ENCODE measurements around the gene IQSEC1. TPM values are rescaled to one million over a fixed set of nuclear protein-coding genes. Genes with fewer than 3 reads are reported as not detected.

Gene IQSEC1
- total and polyA plus RNA-seq, 7 donors = 2.5 to 39.1 (median 23.9) TPM

GRCh38 chr3:12975748-12976522, 97.3 kb downstream of the IQSEC1 start:
- Histone ChIP-seq H3K27ac (no peak overlapping the region), H3K4me1 (no peaks in the 10 kb centered on the region), H3K27me3 (no peaks in the 10 kb centered on the region), H3K36me3 (no peaks in the 10 kb centered on the region), H3K4me3 (no peak overlapping the region), H3K9me3 (no peaks in the 10 kb centered on the region)
- no peak for TF ChIP-seq POLR2AphosphoS5 (IDR thresholded peaks at IDR 0.05)
- TF ChIP-seq EP300 (IDR thresholded peaks at IDR 0.05) = no peak
- no peak for TF ChIP-seq CTCF (IDR thresholded peaks at IDR 0.05)
- TF ChIP-seq POLR2A (IDR thresholded peaks at IDR 0.05) = no peak
- no peak for DNase-seq
- intact Hi-C loops (cut with DNase I) = no loop called here
- 92 to 93% methylated on average over 12 of the region's 12 CpGs for WGBS, 2 donors

GRCh38 chr3:12974819-12975218, 98.4 kb downstream of the IQSEC1 start:
- WGBS, 2 donors = 88% methylated on average over 6 of the region's 6 CpGs
- no peaks in the 10 kb centered on the region for H3K27me3 ChIP-seq
- intact Hi-C loops (cut with DNase I) = no loop called here
- no peaks in the 10 kb centered on the region for H3K4me1 ChIP-seq
- no peaks in the 10 kb centered on the region for H3K9me3 ChIP-seq
- H3K36me3 ChIP-seq = no peaks in the 10 kb centered on the region
- no peak overlapping the region for H3K27ac ChIP-seq
- H3K4me3 ChIP-seq = no peak overlapping the region
- DNase-seq = no peak
- TF ChIP-seq POLR2A (IDR thresholded peaks at IDR 0.05) (no peak), EP300 (IDR thresholded peaks at IDR 0.05) (no peak), CTCF (IDR thresholded peaks at IDR 0.05) (no peak), POLR2AphosphoS5 (IDR thresholded peaks at IDR 0.05) (no peak)

GRCh38 chr3:12974334-12974733, 98.9 kb downstream of the IQSEC1 start:
- no peaks in the 10 kb centered on the region for H3K9me3 ChIP-seq
- no peak overlapping the region for H3K27ac ChIP-seq
- WGBS, 2 donors = 84 to 85% methylated on average over 6 of the region's 6 CpGs
- no peak for DNase-seq
- no peak for TF ChIP-seq CTCF (IDR thresholded peaks at IDR 0.05)
- TF ChIP-seq POLR2AphosphoS5 (IDR thresholded peaks at IDR 0.05) = no peak
- no peak for TF ChIP-seq POLR2A (IDR thresholded peaks at IDR 0.05)
- no peaks in the 10 kb centered on the region for H3K27me3 ChIP-seq
- intact Hi-C loops (cut with DNase I) = no loop called here
- H3K4me3 ChIP-seq = no peak overlapping the region
- H3K36me3 ChIP-seq = no peaks in the 10 kb centered on the region
- peaks cover 0 to 5% (median 2%) of the 10 kb centered on the region in 4 donors for H3K4me1 ChIP-seq

- Histone ChIP-seq H3K27ac (no peak overlapping the region), H3K36me3 (no peaks in the 10 kb centered on the region), H3K9me3 (no peaks in the 10 kb centered on the region), H3K4me1 (peaks cover 0 to 8% (median 4%) of the 10 kb centered on the region in 4 donors), H3K27me3 (no peaks in the 10 kb centered on the region), H3K4me3 (no peak overlapping the region)
- intact Hi-C loops (cut with DNase I) = no loop called here
- no peak for TF ChIP-seq POLR2A (IDR thresholded peaks at IDR 0.05)
- TF ChIP-seq CTCF (IDR thresholded peaks at IDR 0.05) = no peak
- TF ChIP-seq EP300 (IDR thresholded peaks at IDR 0.05) = no peak
- no peak for TF ChIP-seq POLR2AphosphoS5 (IDR thresholded peaks at IDR 0.05)
- no peak for DNase-seq
- 61 to 86% methylated on average over 6 of the region's 6 CpGs for WGBS, 2 donors
Measured at GRCh38 chr3:12973827-12974226, 99.4 kb downstream of the IQSEC1 start.

All from sigmoid colon (tissue), 7 donors.